Measurements from ENCODE around the gene LY6G5C. TPM values are rescaled to one million over a fixed set of nuclear protein-coding genes. Genes with fewer than 3 reads are reported as not detected.

Gene LY6G5C
- total and polyA plus RNA-seq, 4 donors, result 0.59 to 2.5 (median 1.1) TPM

GRCh38 chr6:31721351-31722020 is 40.6 kb upstream of the LY6G5C start, which contains the start of gene LY6G6C:
Gene LY6G6C, minus strand, starts transcription at chr6:31721746. Its CDS starts 67 bp downstream, at chr6:31721679.
- Histone ChIP-seq H3K4me1 (ENCODE audit: control insufficient read depth in 4 of 4, insufficient read depth in 4 of 4, low read length in 3 of 4) (no peaks in the 10 kb centered on the region), H3K27me3 (ENCODE audit: control insufficient read depth in 4 of 4, insufficient read depth in 4 of 4, low read length in 3 of 4) (no peaks in the 10 kb centered on the region), H3K36me3 (ENCODE audit: control insufficient read depth in 4 of 4, insufficient read depth in 3 of 4, low read depth in 1 of 4, low read length in 3 of 4) (peaks cover 0 to 5% (median 0%) of the 10 kb centered on the region in 4 donors), H3K9me3 (ENCODE audit: control insufficient read depth in 4 of 4, low read length in 3 of 4) (no peaks in the 10 kb centered on the region), H3K27ac (ENCODE audit: low read depth in 1 of 2, low read length in 2 of 2) (no peak within 1 kb of the TSS), H3K4me3 (ENCODE audit: low read depth in 1 of 3, low read length in 3 of 3) (no peak within 1 kb of the TSS), H3K9ac (ENCODE audit: low read depth in 1 of 2, low read length in 2 of 2) (peak within 1 kb of the TSS in 1 of 2 donors; percentile 1)
- DNase-seq (ENCODE audit: low spot score), result no peak
- no peak for TF ChIP-seq GABPA (IDR thresholded peaks at IDR 0.05 in 1 of 2, conservative IDR thresholded peaks at IDR 0.05 in 1 of 2)
- no peak for TF ChIP-seq HNF4G (IDR thresholded peaks at IDR 0.05)
- TF ChIP-seq MAX (IDR thresholded peaks at IDR 0.05), result no peak
- no peak for TF ChIP-seq HNF4A (conservative IDR thresholded peaks at IDR 0.05)
- no peak for TF ChIP-seq EGR1 (IDR thresholded peaks at IDR 0.05; ENCODE audit: low read depth in 2 of 2)
- TF ChIP-seq SP1 (IDR thresholded peaks at IDR 0.05), result no peak
- TF ChIP-seq REST (IDR thresholded peaks at IDR 0.05), result no peak
- no peak for TF ChIP-seq TAF1 (conservative IDR thresholded peaks at IDR 0.05)
- no peak for TF ChIP-seq ATF3 (IDR thresholded peaks at IDR 0.05)
- WGBS, result 86% methylated on average over 4 of the region's 4 CpGs

- no peak for TF ChIP-seq HNF4A (conservative IDR thresholded peaks at IDR 0.05)
- no peak for TF ChIP-seq FOXA1 (IDR thresholded peaks at IDR 0.05)
- no peak for TF ChIP-seq MAX (IDR thresholded peaks at IDR 0.05)
- TF ChIP-seq HNF4G (IDR thresholded peaks at IDR 0.05), result no peak
- TF ChIP-seq SP1 (IDR thresholded peaks at IDR 0.05), result no peak
- no peak for TF ChIP-seq ZBTB33 (IDR thresholded peaks at IDR 0.05)
- no peak for TF ChIP-seq ATF3 (IDR thresholded peaks at IDR 0.05)
- TF ChIP-seq NR2F2 (IDR thresholded peaks at IDR 0.05), result no peak
- no peak for TF ChIP-seq RXRA (IDR thresholded peaks at IDR 0.05)
- no peak for TF ChIP-seq GABPA (IDR thresholded peaks at IDR 0.05 in 1 of 2, conservative IDR thresholded peaks at IDR 0.05 in 1 of 2)
- TF ChIP-seq FOXA2 (IDR thresholded peaks at IDR 0.05), result no peak
- TF ChIP-seq CTCF (IDR thresholded peaks at IDR 0.05; ENCODE audit: low read depth, low read length, missing input control), result no peak
- TF ChIP-seq YY1 (IDR thresholded peaks at IDR 0.05), result no peak
- TF ChIP-seq JUND (IDR thresholded peaks at IDR 0.05), result no peak
- TF ChIP-seq RAD21 (IDR thresholded peaks at IDR 0.05), result no peak
- no peak for TF ChIP-seq TAF1 (conservative IDR thresholded peaks at IDR 0.05)
- TF ChIP-seq REST (IDR thresholded peaks at IDR 0.05), result no peak
- no peak overlapping the region for H3K27ac ChIP-seq (ENCODE audit: low read depth in 1 of 2, low read length in 2 of 2)
- DNase-seq (ENCODE audit: low spot score), result no peak
- H3K9me3 ChIP-seq (ENCODE audit: control insufficient read depth in 4 of 4, low read length in 3 of 4), result no peaks in the 10 kb centered on the region
- H3K9ac ChIP-seq (ENCODE audit: low read depth in 1 of 2, low read length in 2 of 2), result no peak overlapping the region
- no peak overlapping the region for H3K4me3 ChIP-seq (ENCODE audit: low read depth in 1 of 3, low read length in 3 of 3)
- WGBS, result 91% methylated on average over 5 of the region's 5 CpGs
- H3K36me3 ChIP-seq (ENCODE audit: control insufficient read depth in 4 of 4, insufficient read depth in 3 of 4, low read depth in 1 of 4, low read length in 3 of 4), result no peaks in the 10 kb centered on the region
- H3K4me1 ChIP-seq (ENCODE audit: control insufficient read depth in 4 of 4, insufficient read depth in 4 of 4, low read length in 3 of 4), result no peaks in the 10 kb centered on the region
- H3K27me3 ChIP-seq (ENCODE audit: control insufficient read depth in 4 of 4, insufficient read depth in 4 of 4, low read length in 3 of 4), result no peaks in the 10 kb centered on the region
These were observed 39.4 kb upstream of the LY6G5C start for GRCh38 chr6:31720196-31720770.

Data from liver (tissue), 9 donors.